DMS114 treated with DMSO at 0.1 percent for 48 hours (cell line): ENCODE results near the gene LORICRIN.
A peak's percentile ranks its signal among the peaks of the same experiment; 100 is the strongest.

Experiments
- DNase-seq: peaks from one replicate; lab custom pipeline; 2025; ENCODE audit not compliant: unreplicated experiment; lab: John Stamatoyannopoulos, UW

The LORICRIN gene, protein sequence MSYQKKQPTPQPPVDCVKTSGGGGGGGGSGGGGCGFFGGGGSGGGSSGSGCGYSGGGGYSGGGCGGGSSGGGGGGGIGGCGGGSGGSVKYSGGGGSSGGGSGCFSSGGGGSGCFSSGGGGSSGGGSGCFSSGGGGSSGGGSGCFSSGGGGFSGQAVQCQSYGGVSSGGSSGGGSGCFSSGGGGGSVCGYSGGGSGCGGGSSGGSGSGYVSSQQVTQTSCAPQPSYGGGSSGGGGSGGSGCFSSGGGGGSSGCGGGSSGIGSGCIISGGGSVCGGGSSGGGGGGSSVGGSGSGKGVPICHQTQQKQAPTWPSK

DNA sequence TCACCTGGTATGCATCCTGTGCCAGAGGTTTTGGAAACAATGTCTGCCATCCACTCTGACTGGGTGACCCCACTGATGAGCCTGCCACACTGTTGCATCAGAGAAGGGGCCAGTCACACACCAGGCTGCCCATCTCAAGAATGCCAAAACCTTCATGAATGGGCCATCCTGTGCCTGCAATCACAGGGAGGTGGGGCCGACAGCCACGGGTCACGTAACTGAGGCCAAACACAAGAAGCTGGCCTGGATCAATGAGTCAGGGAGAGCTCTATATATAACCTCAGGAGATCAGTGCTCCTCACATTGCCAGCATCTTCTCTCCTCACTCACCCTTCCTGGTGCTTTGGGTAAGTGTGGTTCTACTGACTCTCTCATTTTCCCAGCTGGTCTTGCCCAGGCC, at the start of gene LORICRIN:
Gene LORICRIN, plus strand, starts transcription at position 301 of the 400 bp plus-strand sequence. CDS start 1,263 bp downstream, outside the sequence.
- no peak for DNase-seq

DNA sequence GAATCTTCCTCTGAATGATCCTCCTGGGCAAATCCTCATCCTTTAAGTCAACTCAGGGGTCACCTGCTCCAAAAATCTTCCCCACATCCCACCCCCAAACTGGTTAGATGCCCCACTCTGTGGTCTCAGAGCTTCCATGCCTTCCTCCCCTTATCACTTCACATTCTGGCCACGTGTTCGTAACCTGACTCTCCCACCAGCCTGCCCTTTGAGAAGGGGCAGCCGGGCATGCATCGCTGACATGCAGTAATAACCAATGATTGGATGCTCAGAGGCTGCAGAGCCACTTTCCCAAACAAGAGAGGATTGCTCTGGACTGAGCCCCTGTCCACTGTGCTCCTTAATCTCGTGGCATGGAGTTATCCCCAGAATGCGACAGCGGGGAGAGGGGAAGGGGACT, 49.3 kb upstream of the LORICRIN start:
- DNase-seq: no peak

DNA sequence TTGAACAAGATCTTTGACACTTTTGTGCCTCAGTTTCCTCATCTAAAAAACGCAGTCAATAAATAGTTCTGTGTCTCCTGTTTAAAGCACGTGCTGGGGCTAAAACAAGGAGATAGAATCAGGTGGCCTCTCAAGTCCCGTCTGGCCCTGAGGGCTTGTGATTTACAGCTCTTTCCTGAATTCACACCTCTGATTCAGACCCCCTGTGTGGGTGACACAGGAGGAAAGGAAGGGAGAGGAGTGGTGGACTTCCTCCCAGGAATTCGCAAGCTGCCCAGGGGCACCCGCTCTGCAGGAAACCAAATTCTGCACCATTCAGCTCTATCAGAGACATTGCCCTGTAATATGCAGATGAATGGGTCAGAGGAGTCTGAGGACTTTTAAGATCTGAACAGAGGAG, 47.3 kb upstream of the LORICRIN start:
- no peak for DNase-seq

- no peak for DNase-seq
Observed at GRCh38 chr1:153213519-153213918, 46.0 kb upstream of the LORICRIN start.

GRCh38 chr1:153217212-153217611, 42.3 kb upstream of the LORICRIN start, which contains the start of gene PRR9:
TSS of gene PRR9 (plus strand) at chr1:153217584. CDS start at chr1:153218145, 561 bp downstream.
- DNase-seq: no peak

DNA sequence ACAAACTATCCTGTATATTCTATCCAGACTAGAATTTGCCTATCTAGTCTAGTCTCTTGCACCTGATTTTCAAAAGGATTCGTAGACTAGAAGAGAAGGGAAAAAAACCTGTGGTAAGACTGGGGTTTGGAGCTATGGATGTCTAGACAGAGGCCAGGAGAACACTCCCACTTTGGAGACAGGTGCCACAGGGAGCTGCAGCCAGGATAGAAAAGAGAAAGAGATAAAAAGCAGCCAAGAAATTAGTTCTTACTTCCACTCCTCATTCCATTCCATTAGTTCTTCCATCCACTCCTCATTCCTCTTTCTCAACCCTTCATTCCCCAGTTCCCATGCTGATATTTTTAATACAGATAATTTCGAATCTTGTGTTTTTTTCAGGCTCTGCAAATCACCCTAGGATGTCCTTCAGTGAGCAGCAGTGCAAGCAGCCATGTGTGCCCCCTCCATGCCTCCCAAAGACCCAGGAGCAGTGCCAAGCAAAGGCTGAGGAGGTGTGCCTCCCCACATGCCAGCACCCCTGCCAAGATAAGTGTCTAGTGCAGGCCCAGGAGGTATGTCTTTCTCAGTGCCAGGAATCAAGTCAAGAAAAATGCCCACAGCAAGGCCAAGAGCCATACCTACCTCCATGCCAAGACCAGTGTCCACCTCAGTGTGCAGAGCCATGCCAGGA, 41.6 kb upstream of the LORICRIN start:
- DNase-seq: no peak

GRCh38 chr1:153220606-153221303, 38.7 kb upstream of the LORICRIN start:
- no peak for DNase-seq

GRCh38 chr1:153223040-153223891, 36.2 kb upstream of the LORICRIN start:
- DNase-seq: peak; percentile 72

DNA sequence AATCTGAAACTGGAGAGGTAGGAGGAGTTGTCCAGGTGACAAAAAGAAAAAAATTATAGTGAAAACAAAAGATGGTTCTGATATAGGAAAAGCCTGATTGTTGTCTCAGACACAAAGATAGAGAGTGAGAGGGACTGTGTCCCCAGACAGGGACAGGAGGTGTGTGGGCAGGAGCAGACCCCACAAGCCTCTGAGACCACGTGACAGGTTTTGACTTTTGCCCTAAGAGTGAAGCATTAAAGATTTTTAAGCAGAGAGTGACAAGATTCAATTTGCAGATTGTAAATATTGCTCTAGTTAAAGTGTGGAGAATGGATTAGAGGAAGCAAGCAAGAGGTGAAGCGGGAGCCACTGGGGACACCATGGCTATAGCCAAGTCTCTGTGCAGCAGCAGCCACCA, 31.7 kb upstream of the LORICRIN start:
- no peak for DNase-seq

DNA sequence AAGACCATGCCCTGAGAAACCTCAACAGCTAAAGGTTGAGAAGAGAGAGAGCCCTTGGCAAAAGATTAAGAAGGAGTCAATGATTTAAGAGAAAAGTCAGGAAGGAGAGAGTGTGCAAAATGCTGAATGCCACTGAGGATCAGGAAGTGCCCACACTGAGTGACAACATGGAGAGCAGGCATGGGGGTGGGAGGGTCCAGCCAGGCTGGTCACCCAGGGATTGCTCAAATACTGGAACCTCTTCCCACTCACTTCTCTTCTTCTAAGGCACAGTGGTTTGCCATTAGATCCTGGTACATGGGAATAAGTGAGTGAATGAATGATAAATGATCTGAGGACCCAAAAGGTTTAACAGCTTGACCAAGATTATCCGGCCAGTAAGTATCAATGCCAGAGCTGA, 31.0 kb upstream of the LORICRIN start:
- DNase-seq: no peak

DNA sequence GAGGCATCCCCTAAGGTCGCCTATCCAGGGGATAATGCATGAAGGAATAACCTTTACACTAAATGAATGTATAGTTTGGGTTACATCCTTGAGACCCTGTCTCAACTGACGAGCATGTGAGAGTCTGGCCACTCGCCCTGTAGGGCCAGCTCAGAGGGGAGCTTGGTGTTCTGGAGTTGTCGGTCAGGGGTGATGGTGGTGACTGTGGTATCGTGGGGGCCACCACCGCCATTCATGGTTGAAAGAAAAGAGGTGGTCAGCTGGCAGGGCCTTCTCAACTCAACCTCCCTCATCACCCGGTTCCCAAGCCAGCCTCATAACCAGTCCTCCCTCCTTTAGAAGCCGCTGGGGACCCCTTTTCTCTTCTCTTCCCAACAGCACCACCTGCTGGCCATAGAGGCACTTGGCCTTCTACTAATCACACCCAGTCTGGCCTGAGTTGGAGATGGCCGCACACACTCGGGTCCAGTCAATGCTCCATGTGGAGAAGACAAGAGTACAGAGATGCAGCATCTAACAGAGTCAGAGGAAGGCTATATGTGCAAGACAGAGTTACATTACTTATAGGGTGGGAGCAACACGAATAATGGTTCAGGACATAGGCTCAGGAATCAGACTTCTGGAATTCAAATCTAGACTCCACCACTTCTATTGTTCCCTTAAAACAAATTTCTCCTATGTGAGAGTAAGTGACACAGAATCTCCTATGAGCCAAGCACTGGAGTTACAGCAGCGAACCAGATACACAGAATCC, 30.2 kb upstream of the LORICRIN start:
- peak; percentile 19 for DNase-seq

GRCh38 chr1:153231363-153231762, 28.1 kb upstream of the LORICRIN start:
- DNase-seq: no peak

DNA sequence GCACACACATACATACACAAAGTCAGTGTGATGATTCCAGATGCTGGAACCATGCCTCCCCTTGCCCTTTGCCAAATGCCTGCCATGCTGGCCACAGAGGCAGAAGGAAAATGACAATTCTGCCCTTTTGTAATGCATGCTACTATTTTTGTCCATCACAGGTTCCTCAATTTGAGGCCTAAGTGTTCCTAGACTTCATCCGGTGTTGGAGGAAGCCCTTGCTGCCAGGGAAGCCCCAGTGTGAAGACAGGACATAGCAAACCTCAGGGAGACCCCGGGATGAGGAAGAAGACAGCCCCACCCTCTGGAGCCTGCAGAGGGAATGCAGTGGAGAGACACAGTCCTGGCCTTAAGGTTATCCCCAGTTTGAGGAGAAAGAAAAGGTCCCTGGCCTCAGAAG, 27.7 kb upstream of the LORICRIN start:
- no peak for DNase-seq

DNA sequence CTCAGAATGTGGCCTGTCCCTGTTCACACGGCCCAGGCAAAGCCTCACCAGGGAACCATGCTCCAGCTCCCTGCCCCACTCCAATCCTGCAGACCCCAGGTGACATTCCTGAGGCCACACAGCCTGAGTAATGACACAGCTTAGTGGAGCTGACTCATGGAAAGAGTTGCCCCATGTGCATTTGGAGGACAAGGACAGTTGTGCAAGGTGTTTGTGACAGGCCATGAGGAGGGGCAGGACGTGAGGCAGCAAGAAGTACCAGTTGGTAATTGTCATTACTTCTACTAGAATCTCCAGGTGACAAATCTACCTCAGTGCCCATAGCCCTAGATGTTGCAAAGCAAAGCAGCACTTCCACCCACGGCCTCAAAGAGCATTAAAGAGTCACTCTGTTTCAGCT, 26.9 kb upstream of the LORICRIN start:
- DNase-seq: no peak

GRCh38 chr1:153233448-153233847, 26.0 kb upstream of the LORICRIN start:
- DNase-seq: no peak

DNA sequence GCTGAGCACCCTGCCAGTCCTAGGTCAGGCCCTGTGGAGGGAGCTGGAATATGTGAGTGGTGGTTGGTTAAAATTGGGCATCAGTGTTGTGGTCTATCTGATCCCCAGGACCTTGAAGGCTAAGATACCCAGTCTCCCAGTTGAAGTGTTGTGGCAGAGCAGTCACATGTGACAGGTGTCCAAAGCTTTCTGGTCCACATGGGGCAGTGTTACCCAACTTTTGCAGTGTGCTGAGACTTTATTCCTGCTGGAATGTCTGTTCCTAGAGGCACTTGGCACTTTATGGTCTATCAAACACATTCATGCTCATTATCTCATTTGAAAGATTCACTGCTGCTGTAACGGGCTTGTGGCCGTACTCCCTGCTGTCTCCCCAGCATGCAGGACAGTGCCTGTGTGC, 21.0 kb upstream of the LORICRIN start:
- no peak for DNase-seq

DNA sequence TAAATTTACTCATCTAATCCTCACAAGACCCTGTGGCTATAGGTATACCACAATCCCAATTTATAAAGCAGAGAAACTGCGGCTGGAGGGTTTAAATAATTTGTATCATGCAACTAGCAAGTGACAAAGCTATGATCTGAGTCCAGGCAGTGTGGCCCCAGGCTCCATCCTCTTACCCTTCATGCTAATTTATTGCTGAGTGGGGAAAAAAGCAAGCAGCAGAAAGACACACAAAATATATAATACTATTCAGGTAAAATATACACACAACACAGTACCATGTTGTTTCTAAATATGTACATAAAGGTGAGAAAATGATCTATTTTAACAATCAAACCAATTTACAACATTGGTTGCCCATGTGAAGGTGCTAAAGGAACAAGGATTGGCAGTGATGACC, 17.3 kb upstream of the LORICRIN start:
- no peak for DNase-seq

- DNase-seq: no peak
Observed at GRCh38 chr1:153245466-153245865, 14.0 kb upstream of the LORICRIN start.

DNA sequence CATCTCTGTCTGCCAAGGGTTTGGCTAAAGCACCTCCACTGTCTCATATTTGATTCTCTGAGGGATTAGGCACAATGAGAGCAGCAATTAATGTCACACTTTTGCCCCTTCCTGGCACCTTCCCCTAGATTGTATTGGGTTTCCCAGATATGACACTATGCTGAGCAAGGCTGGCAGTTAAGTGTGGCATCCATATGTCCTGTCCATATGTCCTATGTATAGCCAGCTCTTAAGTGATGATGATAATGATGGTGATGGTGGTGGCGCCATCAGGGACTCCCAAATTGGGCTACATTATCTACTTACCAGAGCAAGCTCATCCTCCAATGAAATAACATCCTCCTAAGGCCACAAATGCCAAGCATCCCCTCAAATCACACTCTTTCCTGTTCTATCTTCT, 13.5 kb upstream of the LORICRIN start:
- no peak for DNase-seq

GRCh38 chr1:153246825-153247224, 12.7 kb upstream of the LORICRIN start:
- DNase-seq: no peak
